GM19455 (cell line): ENCODE results near the gene PRKAG2.
A peak's percentile ranks its signal among the peaks of the same experiment; 100 is the strongest.

Experiments
- ATAC-seq: cut with Tn5 transposase; IDR thresholded peaks from one replicate; pipeline ENCODE4 v1.9.1; 2021; ENCODE audit not compliant: unreplicated experiment

PRKAG2 gene

DNA sequence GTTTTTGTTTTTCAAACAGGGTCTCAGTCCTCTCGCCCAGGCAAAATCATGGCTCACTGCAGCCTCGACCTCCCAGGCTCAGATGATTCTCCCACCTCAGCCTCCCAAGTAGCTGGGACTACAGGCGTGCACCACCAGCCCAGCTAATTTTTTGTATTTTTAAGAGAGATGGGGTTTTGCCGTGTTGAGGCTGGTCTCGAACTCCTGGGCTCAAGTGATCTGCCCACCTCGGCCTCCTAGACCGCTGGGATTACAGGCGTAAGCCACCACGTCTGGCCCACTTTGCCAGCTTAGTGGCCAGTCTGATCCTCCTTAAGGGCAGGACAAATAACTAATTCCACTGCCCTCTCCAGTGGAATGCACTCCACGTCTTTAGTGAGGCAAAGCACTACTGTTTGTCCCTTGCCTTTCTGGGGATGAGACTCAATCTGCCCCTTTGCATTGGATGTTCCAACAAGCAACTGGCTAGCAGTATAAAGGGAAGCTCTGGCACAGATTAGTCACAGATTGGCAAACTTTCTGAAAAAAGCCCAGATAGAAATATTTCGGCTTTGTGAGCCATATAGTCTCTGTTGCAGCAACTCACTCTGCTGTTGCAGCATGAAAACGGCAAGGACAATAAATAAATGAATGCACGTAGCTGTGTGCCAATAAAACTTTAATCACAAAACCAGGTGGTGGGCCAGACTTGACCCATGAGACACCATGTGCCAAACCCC is 213.4 kb downstream of the PRKAG2 start:
- ATAC-seq: no peak

DNA sequence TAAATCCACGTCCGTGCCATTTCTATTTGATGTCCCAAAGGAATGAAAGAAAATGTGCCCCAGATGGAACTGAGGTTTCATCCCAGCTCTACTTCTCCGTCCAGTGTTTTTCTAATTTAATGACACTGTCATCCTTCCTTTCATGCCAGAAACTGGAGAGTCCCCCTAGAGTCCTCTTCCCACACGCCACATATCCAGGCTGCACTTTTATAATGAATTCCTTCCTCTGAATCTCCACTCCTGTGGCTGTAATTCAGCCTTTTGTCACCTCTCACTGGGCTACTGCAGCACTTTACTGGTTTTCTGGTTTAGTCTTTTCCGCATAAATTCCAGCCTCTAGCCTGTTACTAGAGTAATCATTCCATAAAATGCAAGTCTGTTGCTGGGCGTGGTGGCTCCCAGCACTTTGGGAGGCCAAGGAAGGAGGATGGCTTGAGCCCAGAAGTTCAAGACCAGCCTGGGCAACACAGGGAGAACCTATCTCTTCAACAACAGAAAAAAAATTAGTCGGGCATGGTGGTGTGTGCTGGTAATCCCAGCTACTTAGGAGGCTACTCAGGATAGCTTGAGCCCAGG is 214.6 kb downstream of the PRKAG2 start:
- ATAC-seq: no peak

DNA sequence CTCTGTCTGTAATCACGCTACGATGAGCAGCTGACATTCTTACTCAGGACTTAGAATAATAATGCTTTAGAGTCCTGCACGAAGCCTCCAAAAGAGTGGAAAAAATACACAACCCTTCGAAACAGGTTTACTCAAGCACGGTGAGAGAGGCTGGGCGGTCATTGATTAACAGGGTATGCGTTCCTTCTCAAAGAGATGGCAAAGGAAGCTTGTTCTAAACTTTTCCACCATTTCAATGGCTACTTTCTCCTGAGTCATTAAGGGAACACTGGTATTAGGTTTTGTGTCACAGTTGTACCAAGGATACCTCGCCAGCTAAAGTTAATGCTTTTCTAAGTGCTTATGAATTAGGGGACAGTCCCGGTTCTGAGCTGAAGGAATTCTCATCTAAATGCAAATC is 215.3 kb downstream of the PRKAG2 start:
- no peak for ATAC-seq

DNA sequence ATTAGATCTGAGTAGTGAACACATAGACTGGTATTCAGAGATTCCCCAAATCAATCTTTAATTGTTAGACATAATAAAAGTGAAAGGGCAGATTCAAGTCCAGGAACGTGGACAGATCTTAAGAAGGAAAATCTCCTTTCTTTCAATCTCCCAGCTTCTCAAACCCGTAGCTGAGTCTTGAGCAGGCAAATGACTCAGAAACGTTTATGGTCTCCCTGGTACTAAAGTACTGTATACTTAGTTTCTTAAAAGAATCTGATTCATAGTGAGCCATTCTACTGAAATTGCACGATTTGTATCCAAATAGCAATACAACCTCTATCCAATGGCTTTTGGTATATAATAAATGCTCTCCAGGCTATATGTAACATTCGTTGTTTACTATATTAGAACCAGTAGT is 216.8 kb downstream of the PRKAG2 start:
- ATAC-seq: no peak

DNA sequence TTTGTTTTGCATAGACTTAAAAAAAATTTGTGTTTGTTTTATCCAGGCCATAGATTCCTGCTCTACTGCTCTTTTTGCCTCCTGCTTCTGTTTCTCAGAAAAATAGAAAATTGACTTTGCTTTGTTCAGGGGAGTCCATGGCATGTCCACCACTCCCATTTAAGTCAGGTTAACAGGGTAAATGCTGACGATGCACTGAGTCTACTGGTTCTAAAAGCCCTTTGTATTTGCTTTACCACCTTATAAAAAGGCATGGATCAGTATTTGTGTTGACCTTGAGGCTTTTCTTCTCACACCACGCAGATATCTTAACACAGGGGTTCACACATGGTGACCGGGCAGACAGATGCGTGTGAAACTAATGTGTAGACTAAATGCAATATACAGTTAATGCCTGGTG is 217.7 kb downstream of the PRKAG2 start:
- ATAC-seq: no peak

DNA sequence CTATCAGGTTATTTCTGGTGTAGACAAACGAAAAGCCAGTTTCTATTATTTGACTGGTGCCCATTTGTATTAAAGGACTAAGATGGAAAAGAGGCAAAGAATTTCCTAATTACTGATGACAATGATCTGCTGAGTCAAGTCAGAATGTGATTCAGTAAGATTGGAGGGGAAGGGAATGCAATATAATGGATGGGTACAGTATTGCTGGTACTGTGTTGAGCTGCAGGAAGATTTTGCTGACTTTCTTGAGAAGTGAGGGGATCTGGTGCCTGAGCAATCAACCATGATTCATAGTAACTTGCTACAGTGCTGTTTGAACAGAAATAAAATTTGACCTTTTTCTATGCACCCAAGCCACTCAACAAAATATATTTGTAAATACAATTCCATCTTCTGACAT is 218.1 kb downstream of the PRKAG2 start:
- no peak for ATAC-seq

DNA sequence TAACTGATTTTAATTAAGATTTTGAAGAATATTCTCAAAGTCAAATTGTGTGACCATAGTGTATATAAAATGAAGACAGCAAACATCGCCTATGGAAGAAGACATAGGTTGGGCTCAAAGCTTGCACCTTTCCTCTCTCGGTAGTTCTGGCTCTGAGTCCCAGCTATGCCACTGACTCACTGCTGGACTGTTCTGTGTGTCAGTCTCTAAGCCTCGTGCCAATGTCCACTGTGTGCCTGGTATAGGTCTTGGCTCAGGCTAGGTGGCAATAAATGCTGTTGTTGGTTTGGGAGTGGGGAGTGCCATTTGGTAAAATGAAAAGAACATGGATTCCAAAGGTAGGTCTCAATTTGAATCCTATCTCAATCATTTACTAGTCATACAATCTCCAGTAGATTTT is 219.7 kb downstream of the PRKAG2 start:
- ATAC-seq: no peak

DNA sequence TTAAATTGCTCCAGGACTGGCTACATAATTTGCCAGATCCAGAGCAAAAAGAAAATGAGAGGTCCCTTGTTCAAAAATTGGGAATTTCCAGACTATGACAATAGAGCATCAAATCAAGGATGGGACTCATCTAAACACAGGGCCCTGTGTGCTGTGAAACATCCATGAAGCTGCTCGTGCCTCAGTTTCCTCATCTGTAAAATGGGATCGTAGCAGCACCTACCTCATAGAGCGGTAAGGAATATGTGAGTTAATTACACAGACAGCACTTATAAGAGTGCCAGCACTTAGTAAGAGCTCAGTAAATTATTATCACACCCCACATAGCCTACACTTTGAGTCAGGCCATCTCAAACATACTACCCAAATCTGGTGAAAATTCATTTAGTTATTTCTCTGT is 221.4 kb downstream of the PRKAG2 start:
- no peak for ATAC-seq

DNA sequence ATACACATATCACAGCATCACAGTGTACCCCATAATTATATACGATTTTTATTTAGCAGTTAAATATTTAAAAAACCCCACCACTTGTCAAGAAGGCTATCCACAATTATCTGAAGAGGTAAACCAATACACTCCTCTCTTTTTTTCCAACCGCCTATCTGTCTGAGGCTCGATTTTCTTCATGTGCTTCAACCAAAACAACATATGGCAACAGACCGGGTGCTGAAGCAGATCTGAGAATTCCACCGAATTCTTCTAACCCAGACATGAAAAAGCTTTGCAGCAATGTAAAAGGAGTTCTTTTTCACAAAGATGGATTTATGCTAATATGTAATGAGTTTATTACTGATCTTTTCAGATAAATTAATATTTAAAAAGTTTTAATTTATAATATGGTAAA is 224.8 kb downstream of the PRKAG2 start:
- no peak for ATAC-seq

DNA sequence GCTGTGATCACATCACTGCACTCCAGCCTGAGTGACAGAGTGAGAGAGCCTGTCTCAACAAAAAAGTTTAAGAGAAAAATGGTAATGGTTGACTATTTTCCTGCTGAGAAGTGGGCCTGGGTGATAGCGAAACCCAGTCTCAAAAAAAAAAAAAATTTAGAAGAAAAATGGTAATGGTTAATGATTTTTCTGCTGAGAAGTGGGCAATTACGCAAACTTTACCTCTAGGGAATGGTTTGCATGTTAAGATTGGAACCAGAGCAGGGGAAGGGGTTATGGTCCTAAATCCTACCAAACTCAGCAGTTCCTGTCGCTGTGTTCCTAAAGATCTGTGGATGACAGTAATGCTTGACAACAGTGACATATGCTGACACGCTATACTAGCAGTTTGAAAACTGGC is 226.8 kb downstream of the PRKAG2 start:
- ATAC-seq: no peak

DNA sequence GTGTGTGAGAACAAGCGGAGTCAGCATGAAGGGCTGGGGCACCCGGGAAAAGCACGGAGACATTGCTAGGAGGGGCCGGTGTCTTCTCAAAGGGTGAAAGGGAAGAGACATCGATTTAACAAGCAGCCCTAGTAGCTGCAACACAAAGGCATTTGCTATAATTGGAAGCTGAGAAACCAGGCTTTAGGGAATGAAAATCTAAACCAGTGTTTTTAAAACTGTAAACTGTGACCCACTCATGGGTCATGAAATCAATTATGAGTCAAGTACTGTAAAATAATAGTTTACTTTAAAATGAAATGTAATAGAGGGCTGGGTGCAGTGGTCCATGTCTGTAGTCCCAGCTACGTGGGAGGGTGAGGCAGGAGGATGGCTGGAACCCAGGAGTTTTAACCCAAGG is 228.5 kb downstream of the PRKAG2 start:
- ATAC-seq: no peak

DNA sequence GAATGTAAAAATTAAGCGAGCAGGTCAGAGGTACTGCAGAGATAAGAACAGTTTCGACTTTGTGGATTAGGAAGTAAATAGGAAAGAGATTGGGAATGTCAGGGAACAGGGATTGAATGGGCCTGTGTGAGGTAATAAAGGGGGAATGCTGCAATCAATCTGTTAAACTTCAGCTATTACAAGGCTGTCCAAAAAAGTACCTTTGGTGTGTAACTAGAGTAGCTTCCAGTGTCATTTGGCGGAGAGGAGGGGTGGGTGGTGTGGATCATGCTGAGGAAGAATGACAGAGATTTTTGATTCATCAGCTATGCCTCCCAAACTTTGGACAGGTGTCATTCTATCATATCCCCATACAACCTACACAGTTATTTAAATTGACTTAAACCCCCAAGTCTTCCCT is 229.0 kb downstream of the PRKAG2 start:
- ATAC-seq: no peak

DNA sequence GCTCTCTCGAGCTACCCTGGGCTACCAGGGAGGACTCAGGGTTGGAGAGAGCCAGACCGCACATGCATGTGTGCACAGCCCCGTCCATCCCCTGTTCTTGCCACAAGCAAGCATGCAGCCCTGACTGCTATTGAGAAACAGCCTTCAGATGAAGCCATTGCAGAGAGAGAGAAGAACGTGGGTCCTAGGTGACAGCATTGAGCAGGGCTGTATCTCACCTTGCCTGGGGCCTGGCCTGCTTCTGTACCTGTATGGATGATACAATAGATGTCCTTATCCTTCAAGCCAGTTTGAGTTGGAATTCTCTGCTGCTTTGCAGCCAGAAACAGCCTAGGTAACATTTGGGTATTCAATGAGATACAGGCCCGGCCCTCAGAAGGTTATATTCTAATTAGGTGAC is 229.9 kb downstream of the PRKAG2 start:
- ATAC-seq: no peak

DNA sequence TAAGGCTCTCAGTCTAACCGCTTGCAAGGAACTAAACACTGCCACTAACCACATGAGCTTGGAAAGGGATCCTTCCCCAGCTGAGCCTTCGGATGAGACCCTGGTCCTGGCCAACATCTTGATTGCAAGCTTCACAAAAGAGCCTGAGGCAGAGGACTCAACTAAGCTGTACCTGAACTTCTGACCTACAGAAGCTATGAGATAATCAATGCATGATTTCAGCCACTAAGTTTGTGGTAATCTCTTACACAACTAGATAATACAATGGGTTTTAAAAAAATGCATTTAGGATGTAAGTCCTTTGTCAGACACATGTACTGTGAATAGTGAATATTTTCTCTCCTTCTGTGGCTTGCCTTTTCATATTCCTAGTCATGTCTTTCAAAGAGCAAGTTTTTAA is 231.6 kb downstream of the PRKAG2 start:
- ATAC-seq: no peak

DNA sequence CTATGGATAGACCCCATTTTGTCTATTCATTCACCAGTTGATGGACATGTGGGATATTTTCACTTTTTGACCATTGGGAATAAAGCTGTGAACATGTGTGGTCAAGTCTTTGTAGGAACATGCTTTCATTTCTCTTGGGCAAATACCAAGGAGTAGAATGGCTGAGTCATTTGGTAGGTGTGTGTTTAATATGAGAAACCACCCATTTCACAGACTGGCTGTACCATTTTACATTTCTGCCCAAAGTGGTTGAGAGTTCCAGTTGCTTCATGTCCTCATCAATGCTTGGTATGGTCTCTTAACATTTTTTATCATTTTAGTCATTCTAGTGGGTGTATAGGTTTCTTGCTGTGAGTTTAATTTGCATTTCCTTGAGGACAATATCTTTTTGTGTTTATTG is 232.4 kb downstream of the PRKAG2 start:
- no peak for ATAC-seq

DNA sequence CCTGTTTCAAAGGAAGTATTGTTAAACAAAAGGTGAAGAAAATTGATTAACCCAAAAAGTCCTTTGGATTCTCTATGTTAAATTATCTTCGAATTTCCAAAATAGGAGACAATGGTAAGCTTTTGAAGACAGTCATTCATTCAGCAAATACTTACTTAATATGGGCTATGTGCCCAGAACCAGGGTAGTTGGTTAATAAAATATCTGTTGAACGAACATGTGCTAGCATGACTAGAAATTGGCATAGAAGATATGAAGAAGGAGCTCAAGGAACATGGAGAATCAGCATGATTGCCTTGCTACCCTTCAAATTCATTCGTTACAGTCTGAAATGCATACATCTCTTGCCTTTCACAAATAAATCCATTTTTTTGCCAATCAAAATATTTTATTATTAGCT is 234.2 kb downstream of the PRKAG2 start:
- ATAC-seq: no peak

DNA sequence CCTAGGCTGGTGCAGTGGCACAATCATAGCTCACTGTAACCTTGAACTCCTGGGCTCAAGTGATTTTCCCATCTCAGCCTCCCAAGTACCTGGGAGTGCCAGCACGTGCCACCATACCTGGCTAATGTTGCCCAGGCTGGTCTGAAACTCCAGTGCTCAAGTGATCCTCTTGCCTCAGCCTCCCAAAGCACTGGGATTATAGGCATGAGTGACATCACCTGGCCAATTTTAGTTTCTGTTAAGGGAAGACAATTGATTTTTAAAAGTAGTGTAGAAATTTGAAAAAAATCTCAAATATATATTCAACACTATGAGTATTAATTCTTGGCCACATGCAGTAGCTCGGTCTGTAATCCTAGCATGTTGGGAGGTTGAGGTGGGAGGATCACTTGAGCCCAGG is 235.3 kb downstream of the PRKAG2 start:
- no peak for ATAC-seq

DNA sequence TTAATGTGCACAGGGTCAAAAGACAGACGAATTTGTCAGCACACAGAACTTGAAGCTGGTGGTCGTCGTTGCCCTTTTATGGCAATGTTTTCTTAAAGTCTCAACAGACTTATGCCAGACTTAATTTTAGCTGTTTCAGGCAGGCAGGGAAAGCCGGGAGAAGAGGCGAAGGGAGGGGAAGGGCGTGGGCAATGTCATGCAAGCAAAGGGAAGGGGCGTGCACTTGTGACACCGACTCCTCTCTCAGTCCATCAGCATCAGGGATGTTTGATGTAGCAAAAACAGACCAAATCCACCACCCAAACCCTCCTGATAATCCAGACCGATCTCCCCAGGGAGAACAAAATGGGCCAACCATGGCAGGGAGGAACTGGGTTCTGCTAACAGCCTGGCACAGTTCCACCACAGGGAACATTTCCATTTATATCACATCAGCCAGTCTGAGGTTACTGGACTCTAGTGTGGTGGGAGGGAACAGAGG is 239.1 kb downstream of the PRKAG2 start:
- no peak for ATAC-seq

DNA sequence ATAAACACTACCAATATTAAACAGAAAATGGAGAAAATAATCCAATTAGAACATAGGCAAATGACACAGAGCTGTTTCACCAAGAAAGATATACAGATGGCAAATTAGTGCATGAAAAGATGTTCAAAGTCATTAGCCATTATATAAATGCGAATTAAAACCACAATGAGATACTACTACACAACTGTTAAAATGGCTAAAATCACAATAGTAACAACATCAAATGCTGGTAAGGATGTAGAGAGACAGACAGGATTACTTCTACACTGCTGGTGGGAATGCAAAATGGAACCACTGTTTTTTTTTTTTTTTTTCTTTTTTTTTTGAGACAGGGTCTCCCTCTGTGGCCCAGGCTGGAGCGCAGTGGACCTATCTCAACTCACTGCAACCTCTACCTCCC is 242.3 kb downstream of the PRKAG2 start:
- no peak for ATAC-seq

DNA sequence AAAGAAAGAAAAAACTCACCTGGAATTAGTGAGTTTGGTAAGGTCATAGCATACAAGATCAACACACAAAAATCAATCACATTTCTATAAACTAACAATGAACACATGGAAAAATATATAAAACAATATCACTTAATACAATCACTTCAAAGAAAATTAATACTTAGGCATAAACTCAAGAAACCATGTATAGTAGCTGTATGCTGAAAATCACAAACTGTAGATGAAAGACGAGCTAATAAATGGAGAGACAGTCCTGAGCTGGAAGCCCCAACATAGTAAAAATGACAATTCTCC is 243.5 kb downstream of the PRKAG2 start:
- ATAC-seq: no peak

DNA sequence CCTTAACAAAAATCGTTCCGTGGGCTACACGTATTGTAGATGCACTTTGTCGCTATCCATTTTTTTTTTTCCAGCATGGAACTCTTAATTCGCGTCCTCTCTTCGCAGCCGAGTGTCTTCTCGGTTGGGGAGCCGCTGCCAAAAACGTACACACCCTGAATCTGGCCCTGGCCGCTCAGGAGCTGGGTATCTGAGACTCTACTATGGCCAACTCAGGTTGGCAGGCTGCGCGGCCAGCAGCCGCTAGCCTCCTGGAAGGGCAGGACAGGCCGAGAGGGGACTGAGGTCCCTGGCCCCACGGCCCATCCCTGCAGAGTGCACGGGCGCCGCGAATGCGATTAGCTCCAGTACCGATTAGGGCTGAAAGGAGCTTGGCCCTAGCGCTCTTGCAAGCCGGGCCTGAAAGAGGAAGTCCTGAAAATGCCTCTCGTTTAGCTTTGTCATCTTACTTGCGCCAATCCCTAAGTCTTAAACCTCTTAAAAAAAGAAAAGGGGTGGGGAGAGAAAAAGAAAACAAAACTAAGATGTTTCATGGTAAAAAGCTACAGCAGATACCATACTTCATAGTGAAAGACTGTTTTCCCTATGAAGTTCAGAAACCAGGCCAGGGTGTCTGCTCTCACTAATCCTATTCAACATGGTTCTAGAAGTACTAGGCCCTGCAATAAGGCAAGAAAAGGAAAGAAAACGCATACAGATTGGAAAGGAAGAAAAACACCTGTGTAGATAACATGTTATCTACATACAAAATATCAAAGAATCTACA is 244.0 kb downstream of the PRKAG2 start:
- peak; percentile 66 for ATAC-seq

DNA sequence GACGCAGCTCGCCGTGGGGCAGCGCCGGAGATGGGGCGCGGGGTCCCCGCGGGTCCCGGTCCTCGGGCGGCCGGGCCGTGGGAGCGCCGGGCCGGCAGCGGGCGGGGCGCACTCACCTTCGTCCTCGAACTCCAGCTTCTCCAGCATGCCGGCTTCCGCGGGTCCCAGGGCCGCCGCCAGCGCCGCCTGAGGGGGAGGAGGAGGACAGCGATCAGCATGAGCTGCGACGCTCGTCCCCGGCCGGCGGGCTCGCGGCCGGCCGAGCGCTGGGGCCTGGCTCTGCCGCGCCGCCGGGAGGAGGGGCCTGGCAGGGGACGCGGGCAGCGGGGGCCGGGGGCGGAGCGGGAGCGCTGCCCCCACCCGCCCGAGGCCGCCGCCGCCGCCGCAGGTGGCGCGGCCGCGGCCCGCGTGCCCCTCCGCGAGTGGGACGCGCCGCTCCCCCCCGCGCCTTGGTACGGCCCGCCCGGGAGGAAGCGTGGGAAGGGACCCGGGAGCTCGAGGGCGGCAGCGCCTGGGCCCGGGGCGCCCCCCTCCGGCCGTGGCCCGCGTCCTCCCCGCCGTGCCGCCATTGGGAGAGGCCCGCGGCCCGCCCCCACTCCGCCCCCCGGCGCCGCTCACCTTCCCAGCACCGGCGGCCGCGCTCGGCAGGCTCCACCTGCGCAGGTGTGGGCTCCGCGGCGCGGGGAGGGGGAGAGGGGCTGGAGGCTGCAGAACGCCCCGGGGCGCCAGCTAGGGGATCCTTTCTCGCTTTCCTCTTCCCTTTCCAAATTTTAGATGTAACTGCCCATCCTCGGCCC is 244.8 kb downstream of the PRKAG2 start:
- ATAC-seq: peak; percentile 71
